ENCODE data around the gene NOL4L. TPM values are rescaled to one million over a fixed set of nuclear protein-coding genes. Genes with fewer than 3 reads are reported as not detected.
"Not testable (repeated sequence)": the region's sequence is repeated elsewhere in the genome, so short reads cannot be mapped to it uniquely, and the experiment has no call there.

NOL4L gene
- total and polyA plus RNA-seq, 12 donors: 1.5 to 10.1 (median 5.1) TPM

GRCh38 chr20:32493356-32493755, 91.8 kb downstream of the NOL4L start:
- WGBS, 2 donors: 95 to 97% methylated on average over 10 of the region's 10 CpGs
- Histone ChIP-seq H3K4me3 (no peak overlapping the region), H3K36me3 (no peaks in the 10 kb centered on the region), H3K27me3 (no peaks in the 10 kb centered on the region), H3K27ac (no peak overlapping the region), H3K9me3 (no peaks in the 10 kb centered on the region), H3K4me1 (peaks cover 0 to 16% (median 14%) of the 10 kb centered on the region in 9 donors)
- DNase-seq: no peak
- TF ChIP-seq CTCF (IDR thresholded peaks at IDR 0.05): no peak
- no peak for ATAC-seq
- intact Hi-C loops (cut with DNase I): no loop called here

GRCh38 chr20:32491764-32492151, 93.4 kb downstream of the NOL4L start:
- H3K9me3 ChIP-seq; H3K4me1 ChIP-seq; H3K4me3 ChIP-seq; H3K27ac ChIP-seq; ATAC-seq; DNase-seq; H3K27me3 ChIP-seq; H3K36me3 ChIP-seq; intact Hi-C loops (cut with DNase I): not testable (repeated sequence)
- WGBS, 2 donors: 97% methylated on average over 3 of the region's 3 CpGs

GRCh38 chr20:32490942-32491763, 94.0 kb downstream of the NOL4L start:
- 90 to 95% methylated on average over 14 of the region's 14 CpGs for WGBS, 2 donors
- H3K36me3 ChIP-seq: no peaks in the 10 kb centered on the region
- TF ChIP-seq CTCF (IDR thresholded peaks at IDR 0.05): no peak
- H3K27ac ChIP-seq: no peak overlapping the region
- DNase-seq (no peak), ATAC-seq (no peak)
- no peaks in the 10 kb centered on the region for H3K27me3 ChIP-seq
- no peaks in the 10 kb centered on the region for H3K9me3 ChIP-seq
- no peak overlapping the region for H3K4me3 ChIP-seq
- H3K4me1 ChIP-seq: no peaks in the 10 kb centered on the region
- intact Hi-C loops (cut with DNase I): no loop called here

- Histone ChIP-seq H3K9me3 (no peaks in the 10 kb centered on the region), H3K4me1 (peaks cover 4 to 20% (median 13%) of the 10 kb centered on the region in 9 donors), H3K4me3 (no peak overlapping the region), H3K27ac (no peak overlapping the region), H3K36me3 (no peaks in the 10 kb centered on the region), H3K27me3 (no peaks in the 10 kb centered on the region)
- ATAC-seq (no peak), DNase-seq (no peak)
- 95% methylated on average over 7 of the region's 7 CpGs for WGBS, 2 donors
- intact Hi-C loops (cut with DNase I): loop anchor here in 7 of 10 donors (10.0 kb wide), 3 partner anchors 133 to 333 kb away; partner anchors contain the start of gene ASXL1 (in 2 of the 7)
- TF ChIP-seq CTCF (IDR thresholded peaks at IDR 0.05): no peak
These were observed 96.9 kb downstream of the NOL4L start for GRCh38 chr20:32488066-32488838.
